Mesenchymal stem cell (in vitro differentiated cells and primary cell): ENCODE results near the gene ASIP.
"Not testable (repeated sequence)": the region's sequence is repeated elsewhere in the genome, so short reads cannot be mapped to it uniquely, and the experiment has no call there.

Experiments
- DNase-seq: peaks from one replicate; pipeline ENCODE4 v3.0.0-alpha.2; 2013
- H2AFZ ChIP-seq: one replicate; pipeline ENCODE4 v1.6.1; 2013; ENCODE audit warnings: low read depth, mild to moderate bottlenecking, control low read depth, inconsistent platforms, low read length, moderate library complexity
- H2AK5ac ChIP-seq: 2 replicates; pipeline ENCODE4 v1.6.1; 2013; ENCODE audit warnings: low read length, moderate library complexity, mild to moderate bottlenecking, inconsistent platforms; ENCODE audit not compliant: severe bottlenecking
- H2BK120ac ChIP-seq: one replicate; pipeline ENCODE4 v1.6.1; 2013; ENCODE audit warnings: low read depth, mild to moderate bottlenecking, inconsistent platforms, low read length, moderate library complexity
- H2BK12ac ChIP-seq, 2 experiments: one replicate each; pipeline ENCODE4 v1.6.1; 2013; ENCODE audit warnings: inconsistent platforms in 2 of 2, low read length in 2 of 2, mild to moderate bottlenecking in 2 of 2, moderate library complexity in 2 of 2, control low read depth in 1 of 2
- H2BK15ac ChIP-seq: one replicate; pipeline ENCODE4 v1.6.1; 2013; ENCODE audit warnings: mild to moderate bottlenecking, low read depth, inconsistent platforms; ENCODE audit not compliant: poor library complexity, severe bottlenecking
- H2BK5ac ChIP-seq: 2 replicates; pipeline ENCODE4 v1.6.1; 2013; ENCODE audit warnings: low read depth, mild to moderate bottlenecking, low read length, control low read depth, inconsistent platforms; ENCODE audit not compliant: poor library complexity, severe bottlenecking
- H3K14ac ChIP-seq, 2 experiments: one replicate each; pipeline ENCODE4 v1.6.1; 2013; ENCODE audit warnings: inconsistent platforms in 2 of 2, low read length in 2 of 2, control low read depth in 1 of 2, mild to moderate bottlenecking in 1 of 2, moderate library complexity in 1 of 2
- H3K18ac ChIP-seq, 2 experiments: one replicate each; pipeline ENCODE4 v1.6.1; 2013; ENCODE audit warnings: inconsistent platforms in 2 of 2, low read length in 2 of 2, control low read depth in 1 of 2, low read depth in 1 of 2, mild to moderate bottlenecking in 1 of 2
- H3K23ac ChIP-seq, 2 experiments: one replicate each; pipeline ENCODE4 v1.6.1; 2013; ENCODE audit warnings: inconsistent platforms in 2 of 2, low read length in 2 of 2, mild to moderate bottlenecking in 2 of 2, moderate library complexity in 2 of 2, control low read depth in 1 of 2
- H3K27ac ChIP-seq: 2 replicates; pipeline ENCODE4 v1.5.1; 2013; ENCODE audit warnings: mild to moderate bottlenecking, moderate library complexity, low read length, control low read depth, inconsistent platforms; ENCODE audit not compliant: poor library complexity, severe bottlenecking
- H3K27me3 ChIP-seq, 2 experiments: 2 replicates each; pipeline versions ENCODE4 v1.6.1 to v1.7.0; 2013; ENCODE audit warnings: low read length in 2 of 2, mild to moderate bottlenecking in 2 of 2, moderate library complexity in 2 of 2, control low read depth in 1 of 2, inconsistent platforms in 1 of 2; ENCODE audit not compliant: control insufficient read depth in 1 of 2, insufficient read depth in 1 of 2
- H3K36me3 ChIP-seq, 2 experiments: 2 replicates each; pipeline versions ENCODE4 v1.6.1 to v1.7.0; 2013; ENCODE audit warnings: low read length in 2 of 2, control low read depth in 1 of 2, inconsistent platforms in 1 of 2, low read depth in 1 of 2, mild to moderate bottlenecking in 1 of 2; ENCODE audit not compliant: insufficient read depth in 2 of 2, control insufficient read depth in 1 of 2
- H3K4ac ChIP-seq, 2 experiments: one replicate each; pipeline ENCODE4 v1.6.1; 2013; ENCODE audit warnings: inconsistent platforms in 2 of 2, low read length in 2 of 2, mild to moderate bottlenecking in 2 of 2, moderate library complexity in 2 of 2, control low read depth in 1 of 2, low read depth in 1 of 2
- H3K4me1 ChIP-seq: 2 replicates; pipeline ENCODE4 v1.6.1; 2013; ENCODE audit warnings: low read depth, low read length, control low read depth; ENCODE audit not compliant: control insufficient read depth, insufficient read depth
- H3K4me2 ChIP-seq: 2 replicates; pipeline ENCODE4 v1.6.1; 2013; ENCODE audit warnings: low read length, mild to moderate bottlenecking, inconsistent platforms; ENCODE audit not compliant: poor library complexity, severe bottlenecking
- H3K4me3 ChIP-seq, 2 experiments: 2 replicates each; pipeline versions ENCODE4 v1.5.1 to v1.7.0; 2013; ENCODE audit warnings: low read length in 2 of 2, mild to moderate bottlenecking in 2 of 2, control low read depth in 1 of 2, low read depth in 1 of 2; ENCODE audit not compliant: insufficient read depth in 1 of 2
- H3K79me1 ChIP-seq: replicated peaks from 2 replicates; pipeline ENCODE4 v1.6.1; 2013; ENCODE audit warnings: mild to moderate bottlenecking, control low read depth, low read length, inconsistent platforms; ENCODE audit not compliant: poor library complexity, severe bottlenecking
- H3K9ac ChIP-seq: 2 replicates; pipeline ENCODE4 v1.7.0; 2013; ENCODE audit warnings: mild to moderate bottlenecking, low read length, moderate library complexity
- H3K9me3 ChIP-seq: 2 replicates; pipeline ENCODE4 v1.7.0; 2013; ENCODE audit warnings: mild to moderate bottlenecking, low read length; ENCODE audit not compliant: control insufficient read depth
- H4K8ac ChIP-seq: one replicate; pipeline ENCODE4 v1.6.1; 2013; ENCODE audit warnings: inconsistent platforms, mild to moderate bottlenecking, low read length, moderate library complexity
- H4K91ac ChIP-seq: one replicate; pipeline ENCODE4 v1.6.1; 2013; ENCODE audit warnings: mild to moderate bottlenecking, low read length, inconsistent platforms
- WGBS: methylation state at CpG from one replicate; pipeline ENCODE4 v1.1.7; 2013; ENCODE audit warnings: mixed read lengths; 5-methylcytosine and 5-hydroxymethylcytosine counted together

Gene ASIP

DNA sequence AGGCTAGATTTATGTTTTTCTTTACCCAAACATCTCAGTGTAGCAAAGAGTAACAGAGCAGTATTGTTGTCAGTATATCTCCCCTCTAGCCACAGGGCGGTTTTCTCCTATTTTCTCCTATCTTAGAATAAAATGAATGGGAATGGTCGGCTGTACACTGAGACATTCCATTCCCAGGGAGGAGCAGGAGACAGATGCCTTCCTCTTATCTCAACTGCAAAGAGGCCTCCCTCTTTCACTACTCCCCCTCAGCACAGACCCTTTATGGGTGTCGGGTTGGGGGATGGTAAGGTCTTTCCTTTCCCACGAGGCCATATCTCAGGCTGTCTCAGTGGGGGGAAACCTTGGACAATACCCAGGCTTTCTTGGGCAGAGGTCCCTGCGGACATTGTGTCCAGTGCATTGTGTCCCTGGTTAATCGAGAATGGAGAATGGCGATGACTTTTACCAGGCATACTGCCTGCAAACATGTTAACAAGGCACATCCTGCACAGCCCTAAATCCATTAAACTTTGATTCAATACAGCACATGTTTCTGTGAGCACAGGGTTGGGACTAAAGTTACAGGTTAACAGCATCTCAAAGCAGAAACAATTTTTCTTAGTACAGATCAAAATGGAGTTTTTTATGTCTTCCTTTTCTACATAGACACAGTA, 11.3 kb downstream of the ASIP start:
- H3K4me2 ChIP-seq, H3K14ac ChIP-seq, H3K9ac ChIP-seq, H3K4me1 ChIP-seq, H3K9me3 ChIP-seq, H2AK5ac ChIP-seq, H2BK120ac ChIP-seq, H4K8ac ChIP-seq, H3K18ac ChIP-seq, H3K79me1 ChIP-seq, H2BK15ac ChIP-seq, H2AFZ ChIP-seq, H3K27ac ChIP-seq, H3K23ac ChIP-seq, H2BK12ac ChIP-seq, H3K4ac ChIP-seq, H4K91ac ChIP-seq, H3K27me3 ChIP-seq, H2BK5ac ChIP-seq, H3K4me3 ChIP-seq, DNase-seq, H3K36me3 ChIP-seq: not testable (repeated sequence)
- WGBS, result 66% methylated on average over 3 of the region's 7 CpGs

DNA sequence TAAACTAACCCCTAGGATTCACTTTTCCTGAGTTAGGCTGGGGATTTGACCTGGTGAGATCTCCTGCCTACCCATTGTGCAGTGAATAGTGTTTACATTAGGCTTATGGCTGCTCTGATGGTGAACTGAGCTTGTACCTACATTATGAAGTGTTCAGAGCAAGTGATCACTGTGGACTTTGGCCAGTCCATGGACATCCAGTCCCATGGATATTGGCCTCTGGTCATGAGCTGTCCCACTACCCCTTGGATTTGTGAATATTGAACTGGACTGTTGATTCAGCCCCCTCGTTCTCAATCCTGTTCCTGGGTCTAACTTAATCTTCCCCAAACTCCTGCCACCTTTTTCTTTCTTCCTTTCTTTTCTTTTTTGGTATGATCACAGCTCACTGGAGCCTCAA, 13.8 kb downstream of the ASIP start:
- WGBS, result 53% methylated on average over 1 of the region's 1 CpG
- DNase-seq, result no peak
- H3K36me3 ChIP-seq, result no peaks in the 10 kb centered on the region

GRCh38 chr20:34256629-34257124, 15.5 kb downstream of the ASIP start:
- no peak overlapping the region for H3K23ac ChIP-seq

More for the DNA sequence above, 13.8 kb downstream of the ASIP start:
- Histone ChIP-seq H3K4ac (no peak overlapping the region), H3K4me3 (no peak overlapping the region), H4K8ac (no peak overlapping the region), H3K4me1 (no peaks in the 10 kb centered on the region), H3K14ac (no peak overlapping the region), H3K9ac (no peak overlapping the region), H3K4me2 (no peak overlapping the region), H3K23ac (no peak overlapping the region), H2BK15ac (no peak overlapping the region), H3K27ac (no peak overlapping the region), H2BK120ac (no peak overlapping the region), H4K91ac (no peak overlapping the region), H2BK12ac (no peak overlapping the region), H3K9me3 (no peaks in the 10 kb centered on the region), H2BK5ac (no peak overlapping the region), H3K27me3 (no peaks in the 10 kb centered on the region), H3K18ac (no peak overlapping the region), H2AK5ac (no peak overlapping the region), H3K79me1 (no peaks in the 10 kb centered on the region), H2AFZ (no peak overlapping the region)

DNA sequence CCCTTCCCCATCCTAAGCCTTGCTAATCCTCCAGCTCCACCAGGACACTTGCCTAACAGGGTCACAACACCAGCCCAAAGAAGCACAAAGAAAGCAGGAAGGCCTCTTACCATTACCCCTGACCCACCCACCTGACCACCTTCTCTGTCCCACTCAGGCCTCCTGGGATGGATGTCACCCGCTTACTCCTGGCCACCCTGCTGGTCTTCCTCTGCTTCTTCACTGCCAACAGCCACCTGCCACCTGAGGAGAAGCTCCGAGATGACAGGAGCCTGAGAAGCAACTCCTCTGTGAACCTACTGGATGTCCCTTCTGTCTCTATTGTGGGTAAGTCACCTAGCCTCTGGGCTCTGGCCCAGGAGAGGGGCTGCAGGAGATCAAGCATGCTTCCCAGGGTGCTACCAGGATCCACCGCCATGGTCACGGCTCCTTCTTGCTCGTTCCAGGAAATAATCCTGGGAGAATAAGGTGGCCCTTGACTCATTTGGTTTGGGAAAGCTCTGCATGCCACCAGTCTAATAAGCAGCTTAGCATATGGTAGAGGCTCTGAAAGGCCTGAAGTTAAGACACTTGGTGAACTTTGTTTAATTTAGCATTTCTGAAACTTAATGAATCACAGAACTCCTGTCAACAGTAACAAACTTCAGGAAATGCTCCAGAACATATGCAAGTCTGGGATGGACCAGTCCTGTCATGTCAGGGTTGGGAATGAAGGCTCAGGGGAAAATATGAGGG, 19.2 kb downstream of the ASIP start:
- H2BK12ac ChIP-seq, result peak overlapping the region in 1 of 2 experiments; percentile 15
- H3K23ac ChIP-seq, result peak overlapping the region in 1 of 2 experiments; percentile 31
- no peaks in the 10 kb centered on the region for H3K36me3 ChIP-seq
- no peak overlapping the region for H3K14ac ChIP-seq
- no peak overlapping the region for H2BK15ac ChIP-seq
- H2AFZ ChIP-seq, result no peak overlapping the region
- H3K9me3 ChIP-seq, result no peaks in the 10 kb centered on the region
- DNase-seq, result no peak
- no peak overlapping the region for H4K91ac ChIP-seq
- H4K8ac ChIP-seq, result no peak overlapping the region
- H3K4me1 ChIP-seq, result no peaks in the 10 kb centered on the region
- 92% methylated on average over 5 of the region's 5 CpGs for WGBS
- no peaks in the 10 kb centered on the region for H3K79me1 ChIP-seq
- H2BK120ac ChIP-seq, result no peak overlapping the region
- no peak overlapping the region for H3K9ac ChIP-seq
- peak overlapping the region in 1 of 2 experiments; percentile 0 for H3K4ac ChIP-seq
- no peak overlapping the region for H2BK5ac ChIP-seq
- H3K27me3 ChIP-seq, result no peaks in the 10 kb centered on the region
- H3K18ac ChIP-seq, result peak overlapping the region in 1 of 2 experiments; percentile 16
- H2AK5ac ChIP-seq, result no peak overlapping the region
- no peak overlapping the region for H3K4me3 ChIP-seq
- H3K4me2 ChIP-seq, result no peak overlapping the region
- no peak overlapping the region for H3K27ac ChIP-seq

More at GRCh38 chr20:34256629-34257124, 15.5 kb downstream of the ASIP start:
- no peak overlapping the region for H2AFZ ChIP-seq
- no peak overlapping the region for H2BK5ac ChIP-seq
- no peak overlapping the region for H3K4me3 ChIP-seq
- no peaks in the 10 kb centered on the region for H3K79me1 ChIP-seq
- no peak overlapping the region for H2AK5ac ChIP-seq
- H3K4me2 ChIP-seq, result no peak overlapping the region
- no peak overlapping the region for H3K27ac ChIP-seq
- H3K9ac ChIP-seq, result no peak overlapping the region
- no peak overlapping the region for H3K18ac ChIP-seq
- H4K8ac ChIP-seq, result no peak overlapping the region
- no peaks in the 10 kb centered on the region for H3K36me3 ChIP-seq
- H2BK15ac ChIP-seq, result no peak overlapping the region
- no peaks in the 10 kb centered on the region for H3K27me3 ChIP-seq
- H3K4me1 ChIP-seq, result no peaks in the 10 kb centered on the region
- H2BK120ac ChIP-seq, result no peak overlapping the region
- no peak overlapping the region for H3K14ac ChIP-seq
- no peak overlapping the region for H3K4ac ChIP-seq
- DNase-seq, result no peak
- no peaks in the 10 kb centered on the region for H3K9me3 ChIP-seq
- peak overlapping the region in 1 of 2 experiments; percentile 26 for H2BK12ac ChIP-seq
- no peak overlapping the region for H4K91ac ChIP-seq
- WGBS, result 86% methylated on average over 5 of the region's 5 CpGs
